ENCODE results near the gene LRRC75A. TPM values are rescaled to one million over a fixed set of nuclear protein-coding genes. Genes with fewer than 3 reads are reported as not detected.
A peak's percentile ranks its signal among the peaks of the same experiment; 100 is the strongest.
"Not testable (repeated sequence)": the region's sequence is repeated elsewhere in the genome, so short reads cannot be mapped to it uniquely, and the experiment has no call there.

The LRRC75A gene
- 1 to 10 TPM; 6.1 to 6.9 TPM for total RNA-seq
- 10 to 100 TPM; 12.0 to 12.9 TPM for polyA plus RNA-seq (ENCODE audit: insufficient read length in 2 of 2)
- long read RNA-seq, donor 1, partial matches to known transcripts, result 0 of 2 reads
- long read RNA-seq, donor 1, other reads (novel, unspliced or antisense), result 0 of 2 reads
- long read RNA-seq, donor 2, partial matches to known transcripts, result 0 of 1 reads
- long read RNA-seq, donor 2, other reads (novel, unspliced or antisense), result 0 of 1 reads
- long read RNA-seq, donor 3, partial matches to known transcripts, result 0 of 3 reads
- long read RNA-seq, donor 3, other reads (novel, unspliced or antisense), result 0 of 3 reads
- long read RNA-seq, donor 4, result 0 reads

- peak in 3 of 6 donors; percentile 51 to 88 (median 82) for DNase-seq (ENCODE audit: low read depth in 4 of 6, low spot score in 6 of 6)
- peaks cover 44% of the 10 kb centered on the region for H3K4me1 ChIP-seq (ENCODE audit: control insufficient read depth, insufficient read depth, low read length)
- H3K9me3 ChIP-seq (ENCODE audit: control insufficient read depth, insufficient read depth, low read length), result no peaks in the 10 kb centered on the region
- peak within 1 kb of the TSS; percentile 45 for H3K4me3 ChIP-seq (ENCODE audit: low read depth, low read length)
- H3K27ac ChIP-seq (ENCODE audit: low read depth, low read length), result no peak within 1 kb of the TSS
- under 1% methylated on average over 127 of the region's 134 CpGs for WGBS (ENCODE audit: insufficient coverage)
- H3K27me3 ChIP-seq (ENCODE audit: control insufficient read depth, insufficient read depth, low read length), result no peaks in the 10 kb centered on the region
- H3K36me3 ChIP-seq (ENCODE audit: control insufficient read depth, insufficient read depth, low read length), result peaks cover 3% of the 10 kb centered on the region
Measured at GRCh38 chr17:16491703-16492612, at the start of gene LRRC75A. Gene LRRC75A (minus strand): TSS chr17:16492193. CDS start chr17:16491990, 203 bp downstream.

GRCh38 chr17:16537130-16537458 is 45.1 kb upstream of the LRRC75A start:
- no peak for DNase-seq (ENCODE audit: low read depth in 4 of 6, low spot score in 6 of 6)
- no peaks in the 10 kb centered on the region for H3K9me3 ChIP-seq (ENCODE audit: control insufficient read depth, insufficient read depth, low read length)
- peak overlapping the region; percentile 25 for H3K27ac ChIP-seq (ENCODE audit: low read depth, low read length)
- H3K36me3 ChIP-seq (ENCODE audit: control insufficient read depth, insufficient read depth, low read length), result no peaks in the 10 kb centered on the region
- H3K4me3 ChIP-seq (ENCODE audit: low read depth, low read length), result no peak overlapping the region
- peaks cover 9% of the 10 kb centered on the region for H3K4me1 ChIP-seq (ENCODE audit: control insufficient read depth, insufficient read depth, low read length)
- no peaks in the 10 kb centered on the region for H3K27me3 ChIP-seq (ENCODE audit: control insufficient read depth, insufficient read depth, low read length)
- WGBS (ENCODE audit: insufficient coverage), result 100% methylated on average over 1 of the region's 2 CpGs

GRCh38 chr17:16534236-16534635 is 42.2 kb upstream of the LRRC75A start:
- Histone ChIP-seq H3K36me3 (ENCODE audit: control insufficient read depth, insufficient read depth, low read length) (no peaks in the 10 kb centered on the region), H3K27ac (ENCODE audit: low read depth, low read length) (no peak overlapping the region), H3K4me3 (ENCODE audit: low read depth, low read length) (no peak overlapping the region), H3K9me3 (ENCODE audit: control insufficient read depth, insufficient read depth, low read length) (no peaks in the 10 kb centered on the region), H3K4me1 (ENCODE audit: control insufficient read depth, insufficient read depth, low read length) (peaks cover 9% of the 10 kb centered on the region), H3K27me3 (ENCODE audit: control insufficient read depth, insufficient read depth, low read length) (peaks cover 2% of the 10 kb centered on the region)
- WGBS (ENCODE audit: insufficient coverage), result 85% methylated on average over 1 of the region's 1 CpG
- DNase-seq (ENCODE audit: low read depth in 4 of 6, low spot score in 6 of 6), result peak in 1 of 6 donors; percentile 23

GRCh38 chr17:16529906-16530305 is 37.9 kb upstream of the LRRC75A start:
- WGBS (ENCODE audit: insufficient coverage), result no CpG with 5 or more reads among the region's 4 CpGs
- Histone ChIP-seq H3K9me3 (ENCODE audit: control insufficient read depth, insufficient read depth, low read length) (no peaks in the 10 kb centered on the region), H3K4me3 (ENCODE audit: low read depth, low read length) (no peak overlapping the region), H3K36me3 (ENCODE audit: control insufficient read depth, insufficient read depth, low read length) (no peaks in the 10 kb centered on the region), H3K27ac (ENCODE audit: low read depth, low read length) (no peak overlapping the region), H3K27me3 (ENCODE audit: control insufficient read depth, insufficient read depth, low read length) (peaks cover 6% of the 10 kb centered on the region), H3K4me1 (ENCODE audit: control insufficient read depth, insufficient read depth, low read length) (no peaks in the 10 kb centered on the region)
- no peak for DNase-seq (ENCODE audit: low read depth in 4 of 6, low spot score in 6 of 6)

- DNase-seq (ENCODE audit: low read depth in 4 of 6, low spot score in 6 of 6), result no peak
- Histone ChIP-seq H3K36me3 (ENCODE audit: control insufficient read depth, insufficient read depth, low read length) (no peaks in the 10 kb centered on the region), H3K27me3 (ENCODE audit: control insufficient read depth, insufficient read depth, low read length) (peaks cover 6% of the 10 kb centered on the region), H3K27ac (ENCODE audit: low read depth, low read length) (no peak overlapping the region), H3K9me3 (ENCODE audit: control insufficient read depth, insufficient read depth, low read length) (no peaks in the 10 kb centered on the region), H3K4me1 (ENCODE audit: control insufficient read depth, insufficient read depth, low read length) (no peaks in the 10 kb centered on the region), H3K4me3 (ENCODE audit: low read depth, low read length) (no peak overlapping the region)
- WGBS (ENCODE audit: insufficient coverage), result 84% methylated on average over 4 of the region's 4 CpGs
Measured at GRCh38 chr17:16527298-16527697, 35.3 kb upstream of the LRRC75A start.

- H3K27ac ChIP-seq (ENCODE audit: low read depth, low read length); H3K4me3 ChIP-seq (ENCODE audit: low read depth, low read length); H3K9me3 ChIP-seq (ENCODE audit: control insufficient read depth, insufficient read depth, low read length); DNase-seq (ENCODE audit: low read depth in 4 of 6, low spot score in 6 of 6); H3K4me1 ChIP-seq (ENCODE audit: control insufficient read depth, insufficient read depth, low read length); H3K36me3 ChIP-seq (ENCODE audit: control insufficient read depth, insufficient read depth, low read length); H3K27me3 ChIP-seq (ENCODE audit: control insufficient read depth, insufficient read depth, low read length): not testable (repeated sequence)
- 100% methylated on average over 5 of the region's 6 CpGs for WGBS (ENCODE audit: insufficient coverage)
Measured at GRCh38 chr17:16525556-16525955, 33.6 kb upstream of the LRRC75A start.

- peaks cover 3% of the 10 kb centered on the region for H3K4me1 ChIP-seq (ENCODE audit: control insufficient read depth, insufficient read depth, low read length)
- H3K36me3 ChIP-seq (ENCODE audit: control insufficient read depth, insufficient read depth, low read length), result no peaks in the 10 kb centered on the region
- WGBS (ENCODE audit: insufficient coverage), result 29% methylated on average over 6 of the region's 7 CpGs
- peak in 5 of 6 donors; percentile 51 to 93 (median 75) for DNase-seq (ENCODE audit: low read depth in 4 of 6, low spot score in 6 of 6)
- no peaks in the 10 kb centered on the region for H3K9me3 ChIP-seq (ENCODE audit: control insufficient read depth, insufficient read depth, low read length)
- H3K4me3 ChIP-seq (ENCODE audit: low read depth, low read length), result no peak overlapping the region
- no peak overlapping the region for H3K27ac ChIP-seq (ENCODE audit: low read depth, low read length)
- no peaks in the 10 kb centered on the region for H3K27me3 ChIP-seq (ENCODE audit: control insufficient read depth, insufficient read depth, low read length)
Measured at GRCh38 chr17:16521070-16521727, 29.2 kb upstream of the LRRC75A start.

- Histone ChIP-seq H3K9me3 (ENCODE audit: control insufficient read depth, insufficient read depth, low read length) (no peaks in the 10 kb centered on the region), H3K4me1 (ENCODE audit: control insufficient read depth, insufficient read depth, low read length) (peaks cover 3% of the 10 kb centered on the region), H3K27ac (ENCODE audit: low read depth, low read length) (no peak overlapping the region), H3K36me3 (ENCODE audit: control insufficient read depth, insufficient read depth, low read length) (no peaks in the 10 kb centered on the region), H3K4me3 (ENCODE audit: low read depth, low read length) (no peak overlapping the region), H3K27me3 (ENCODE audit: control insufficient read depth, insufficient read depth, low read length) (no peaks in the 10 kb centered on the region)
- DNase-seq (ENCODE audit: low read depth in 4 of 6, low spot score in 6 of 6), result no peak
Measured at GRCh38 chr17:16519021-16519420, 27.0 kb upstream of the LRRC75A start.

- Histone ChIP-seq H3K4me3 (ENCODE audit: low read depth, low read length) (no peak overlapping the region), H3K36me3 (ENCODE audit: control insufficient read depth, insufficient read depth, low read length) (no peaks in the 10 kb centered on the region), H3K9me3 (ENCODE audit: control insufficient read depth, insufficient read depth, low read length) (no peaks in the 10 kb centered on the region), H3K27ac (ENCODE audit: low read depth, low read length) (no peak overlapping the region), H3K4me1 (ENCODE audit: control insufficient read depth, insufficient read depth, low read length) (peaks cover 3% of the 10 kb centered on the region), H3K27me3 (ENCODE audit: control insufficient read depth, insufficient read depth, low read length) (no peaks in the 10 kb centered on the region)
- WGBS (ENCODE audit: insufficient coverage), result 63% methylated on average over 3 of the region's 7 CpGs
- no peak for DNase-seq (ENCODE audit: low read depth in 4 of 6, low spot score in 6 of 6)
Measured at GRCh38 chr17:16517477-16517876, 25.5 kb upstream of the LRRC75A start.
